Memory B cell (primary cell): ENCODE data around the gene ANKRD1.

Source experiments
- ATAC-seq: fragments of 150-1000 bp; cut with Tn5 transposase; 2 replicates; pipeline ENCODE4 v1.10.0; 2021; ENCODE audit warnings: low read depth, mild to moderate bottlenecking, moderate library complexity
- DNase-seq, 2 donors: peaks; one replicate each; pipeline ENCODE4 v3.0.0; 2022; ENCODE audit warnings: low spot score in 2 of 2
- H3K27ac Mint-ChIP-seq: one replicate; pipeline ENCODE4 v1.8.0; 2022; ENCODE audit warnings: mild to moderate bottlenecking, moderate library complexity, mixed read lengths
- H3K27me3 Mint-ChIP-seq: one replicate; pipeline ENCODE4 v1.8.0; 2022; ENCODE audit warnings: mixed read lengths
- H3K36me3 Mint-ChIP-seq: one replicate; pipeline ENCODE4 v1.8.0; 2022; ENCODE audit warnings: mild to moderate bottlenecking, mixed read lengths
- H3K4me1 Mint-ChIP-seq: one replicate; pipeline ENCODE4 v1.8.0; 2022; ENCODE audit warnings: mixed read lengths
- H3K4me3 Mint-ChIP-seq: one replicate; pipeline ENCODE4 v1.8.0; 2022; ENCODE audit warnings: mild to moderate bottlenecking, moderate library complexity, mixed read lengths
- H3K9me3 Mint-ChIP-seq: one replicate; pipeline ENCODE4 v1.8.0; 2022; ENCODE audit warnings: mixed read lengths

ANKRD1 gene

DNA sequence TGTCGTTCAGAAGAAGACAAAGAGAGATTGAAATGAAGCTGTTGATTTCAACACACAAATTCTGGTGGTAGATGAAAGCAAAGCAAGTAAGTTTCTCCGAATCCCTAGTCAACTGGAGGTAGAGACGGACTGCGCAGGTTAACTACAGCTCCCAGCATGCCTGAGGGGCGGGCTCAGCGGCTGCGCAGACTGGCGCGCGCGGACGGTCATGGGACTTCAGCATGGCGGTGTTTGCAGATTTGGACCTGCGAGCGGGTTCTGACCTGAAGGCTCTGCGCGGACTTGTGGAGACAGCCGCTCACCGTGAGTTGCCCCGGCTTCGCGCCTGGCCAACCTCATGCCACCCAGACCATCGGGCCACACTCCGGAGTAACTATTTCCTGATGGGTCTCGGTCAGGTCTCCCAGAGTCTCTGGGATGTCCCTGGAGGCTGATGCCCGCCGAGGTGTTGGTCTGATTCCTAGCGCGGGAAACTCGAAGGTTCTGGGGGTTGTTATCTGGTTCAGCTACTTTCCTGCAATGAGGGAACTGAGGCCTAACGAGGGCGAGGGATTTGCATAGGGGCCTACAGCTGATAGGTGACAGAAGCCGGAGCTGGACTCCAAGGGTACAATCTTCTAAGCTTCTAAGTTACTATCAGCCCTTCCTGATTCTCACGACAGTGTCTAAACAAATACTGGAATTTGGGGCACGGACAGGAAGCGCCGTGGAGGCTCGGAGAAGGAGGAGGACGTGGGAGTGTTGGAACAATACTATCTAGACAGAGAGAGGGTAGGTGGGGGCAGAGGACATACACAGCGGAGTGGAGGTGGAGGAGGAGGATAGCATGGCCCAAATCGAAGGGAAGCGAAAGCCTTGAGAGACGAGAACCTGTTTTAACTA is 48.9 kb downstream of the ANKRD1 start, which contains the start of gene RPP30:
RPP30 (plus strand) TSS at position 209 of the 882 bp plus-strand sequence; CDS start at position 222, 13 bp downstream.
- H3K27me3 Mint-ChIP-seq: peaks cover 10% of the 10 kb centered on the region
- peaks cover 14% of the 10 kb centered on the region for H3K4me1 Mint-ChIP-seq
- H3K36me3 Mint-ChIP-seq: peaks cover 12% of the 10 kb centered on the region
- peaks cover 6% of the 10 kb centered on the region for H3K9me3 Mint-ChIP-seq
- peak; percentile 98 for ATAC-seq
- peak within 1 kb of the TSS; percentile 96 for H3K4me3 Mint-ChIP-seq
- DNase-seq: peak; percentile 74 to 78
- H3K27ac Mint-ChIP-seq: peak within 1 kb of the TSS; percentile 89

GRCh38 chr10:90871279-90871765 is 49.6 kb downstream of the ANKRD1 start:
- Mint-ChIP-seq H3K9me3 (peaks cover 6% of the 10 kb centered on the region), H3K27ac (peak overlapping the region; percentile 89), H3K4me1 (peaks cover 14% of the 10 kb centered on the region), H3K27me3 (peaks cover 13% of the 10 kb centered on the region), H3K36me3 (peaks cover 9% of the 10 kb centered on the region), H3K4me3 (peak overlapping the region; percentile 96)
- peak; percentile 19 to 29 for DNase-seq
- ATAC-seq: peak; percentile 64

DNA sequence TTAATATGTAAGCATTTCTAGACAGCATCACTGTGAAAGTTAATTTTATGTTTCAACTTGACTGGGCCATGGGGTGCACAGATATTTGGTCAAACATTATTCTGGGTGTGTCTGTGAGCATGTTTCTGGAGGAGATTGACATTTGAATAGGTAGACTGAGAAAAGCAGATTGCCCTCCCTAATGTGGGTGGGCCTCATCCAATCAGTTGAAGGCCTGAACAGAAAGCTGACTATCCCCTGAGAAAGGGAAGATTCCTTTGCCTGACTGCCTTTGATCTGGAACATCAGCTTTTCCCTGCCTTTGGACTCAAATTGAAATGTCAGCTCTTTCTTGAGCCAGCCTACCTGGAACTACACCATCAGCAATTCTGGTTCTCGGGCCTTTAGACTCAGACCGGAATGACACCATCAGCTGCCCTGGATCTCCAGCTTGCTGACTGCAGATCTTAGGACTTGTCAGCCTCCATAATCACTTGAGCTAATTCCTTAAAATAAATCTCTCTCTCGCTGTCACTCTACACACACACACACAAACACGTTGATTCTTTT is 54.8 kb downstream of the ANKRD1 start:
- H3K4me3 Mint-ChIP-seq: no peak overlapping the region
- H3K36me3 Mint-ChIP-seq: peaks cover 3% of the 10 kb centered on the region
- no peak overlapping the region for H3K27ac Mint-ChIP-seq
- no peaks in the 10 kb centered on the region for H3K4me1 Mint-ChIP-seq
- H3K9me3 Mint-ChIP-seq: peaks cover 6% of the 10 kb centered on the region
- ATAC-seq (no peak), DNase-seq (no peak)
- peaks cover 21% of the 10 kb centered on the region for H3K27me3 Mint-ChIP-seq

- Mint-ChIP-seq H3K27me3 (peaks cover 21% of the 10 kb centered on the region), H3K4me1 (no peaks in the 10 kb centered on the region), H3K4me3 (no peak overlapping the region), H3K36me3 (peaks cover 3% of the 10 kb centered on the region), H3K27ac (no peak overlapping the region), H3K9me3 (peaks cover 6% of the 10 kb centered on the region)
- DNase-seq: no peak
- ATAC-seq: peak; percentile 41
Measured at GRCh38 chr10:90865401-90865800, 55.5 kb downstream of the ANKRD1 start.

GRCh38 chr10:90862908-90863514 is 57.9 kb downstream of the ANKRD1 start:
- no peak overlapping the region for H3K4me3 Mint-ChIP-seq
- H3K36me3 Mint-ChIP-seq: no peaks in the 10 kb centered on the region
- no peak for ATAC-seq
- peaks cover 3% of the 10 kb centered on the region for H3K4me1 Mint-ChIP-seq
- peak in 1 of 2 donors; percentile 15 for DNase-seq
- no peak overlapping the region for H3K27ac Mint-ChIP-seq
- H3K27me3 Mint-ChIP-seq: peaks cover 11% of the 10 kb centered on the region
- H3K9me3 Mint-ChIP-seq: no peaks in the 10 kb centered on the region
